RWPE2 (cell line): ENCODE data around the gene ZBTB17.
A peak's percentile ranks its signal among the peaks of the same experiment; 100 is the strongest.

Source experiments
- ATAC-seq: fragments of 200-7000 bp; cut with Tn5 transposase; 3 replicates; pipeline ENCODE4 v1.9.1; 2021; ENCODE audit warnings: low read depth
- DNase-seq: peaks from one replicate; pipeline ENCODE4 v3.0.0-alpha.2; 2020; ENCODE audit warnings: low spot score
- H3K27ac ChIP-seq: fragments of 450-650 bp; 2 replicates; pipeline ENCODE4 v1.5.1; 2017; ENCODE audit warnings: mild to moderate bottlenecking; ENCODE audit not compliant: poor library complexity, severe bottlenecking
- H3K27me3 ChIP-seq: fragments of 250-450 bp; sonication (Bioruptor Pico); 2 replicates; pipeline ENCODE4 v1.5.1; 2021; ENCODE audit warnings: mild to moderate bottlenecking, moderate library complexity; ENCODE audit not compliant: insufficient read depth, poor library complexity, severe bottlenecking
- H3K36me3 ChIP-seq: fragments of 250-450 bp; sonication (Bioruptor Pico); 2 replicates; pipeline ENCODE4 v1.5.1; 2020; ENCODE audit warnings: low read depth, mild to moderate bottlenecking, moderate library complexity
- H3K4me1 ChIP-seq: fragments of 250-450 bp; sonication (Bioruptor Pico); 2 replicates; pipeline ENCODE4 v1.5.1; 2021; ENCODE audit warnings: mild to moderate bottlenecking, moderate library complexity; ENCODE audit not compliant: insufficient read depth, poor library complexity, severe bottlenecking
- H3K4me3 ChIP-seq: fragments of 250-450 bp; sonication (Bioruptor Pico); 2 replicates; pipeline ENCODE4 v1.5.1; 2021; ENCODE audit warnings: mild to moderate bottlenecking, moderate library complexity; ENCODE audit not compliant: severe bottlenecking
- H3K9me3 ChIP-seq: fragments of 250-450 bp; sonication (Bioruptor Pico); 2 replicates; pipeline ENCODE4 v1.5.1; 2021; ENCODE audit warnings: mild to moderate bottlenecking, moderate library complexity; ENCODE audit not compliant: severe bottlenecking
- TF ChIP-seq, protein P1 (sequence below): fragments of 450-650 bp; IDR thresholded peaks from one replicate; pipeline ENCODE4 v1.5.1; 2017; ENCODE audit warnings: mild to moderate bottlenecking, moderate library complexity; ENCODE audit not compliant: poor library complexity, severe bottlenecking

The ZBTB17 gene

DNA sequence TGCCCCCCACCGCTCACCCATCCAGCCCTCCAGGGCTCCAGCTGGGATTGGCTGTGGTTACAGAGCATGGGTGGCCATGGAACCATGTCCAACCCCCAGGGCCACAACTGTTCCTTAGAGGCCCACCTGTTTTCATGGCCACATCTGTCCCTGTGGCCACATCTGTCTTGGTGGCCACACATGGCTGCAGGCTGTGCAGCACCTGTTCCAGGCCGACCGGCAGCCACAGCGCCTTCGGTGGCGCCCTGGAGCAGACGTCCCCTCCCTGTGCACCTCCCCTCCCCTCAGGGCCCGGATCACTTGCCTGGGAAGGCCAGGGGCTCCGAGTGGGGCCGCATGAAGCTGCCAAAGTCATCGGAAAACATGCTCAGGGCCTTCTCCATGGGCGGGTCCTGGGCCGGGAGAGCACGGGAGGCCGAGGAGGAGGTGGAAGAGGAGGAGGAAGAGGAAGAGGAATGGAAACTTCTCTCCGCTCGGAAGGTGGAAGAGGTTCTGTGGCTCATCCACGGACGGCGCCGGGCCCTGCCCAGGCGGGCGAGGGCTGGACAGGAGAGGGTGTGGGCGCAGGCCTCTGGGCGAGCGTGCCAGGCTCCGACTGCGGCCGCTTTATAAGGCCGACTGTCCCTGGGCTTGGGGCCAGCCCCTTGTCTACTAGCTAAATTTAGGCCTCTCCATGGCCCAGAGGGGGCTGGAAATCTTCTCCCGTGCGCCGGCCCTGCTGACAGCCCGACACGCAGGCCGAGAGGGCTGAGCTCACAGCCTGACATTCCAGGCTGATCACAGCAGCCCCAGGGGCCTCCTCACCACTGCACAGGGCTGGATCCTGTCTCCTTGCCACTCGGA is 41.8 kb upstream of the ZBTB17 start, which contains the start of gene HSPB7:
Gene HSPB7 (minus strand): TSS at position 583 of the 843 bp plus-strand sequence. CDS start 80 bp downstream, at position 503.
- peaks cover 3% of the 10 kb centered on the region for H3K9me3 ChIP-seq
- H3K36me3 ChIP-seq, result no peaks in the 10 kb centered on the region
- no peak within 1 kb of the TSS for H3K4me3 ChIP-seq
- ATAC-seq, result no peak
- H3K4me1 ChIP-seq, result peaks cover 6% of the 10 kb centered on the region
- H3K27me3 ChIP-seq, result no peaks in the 10 kb centered on the region
- TF ChIP-seq, protein P1, sequence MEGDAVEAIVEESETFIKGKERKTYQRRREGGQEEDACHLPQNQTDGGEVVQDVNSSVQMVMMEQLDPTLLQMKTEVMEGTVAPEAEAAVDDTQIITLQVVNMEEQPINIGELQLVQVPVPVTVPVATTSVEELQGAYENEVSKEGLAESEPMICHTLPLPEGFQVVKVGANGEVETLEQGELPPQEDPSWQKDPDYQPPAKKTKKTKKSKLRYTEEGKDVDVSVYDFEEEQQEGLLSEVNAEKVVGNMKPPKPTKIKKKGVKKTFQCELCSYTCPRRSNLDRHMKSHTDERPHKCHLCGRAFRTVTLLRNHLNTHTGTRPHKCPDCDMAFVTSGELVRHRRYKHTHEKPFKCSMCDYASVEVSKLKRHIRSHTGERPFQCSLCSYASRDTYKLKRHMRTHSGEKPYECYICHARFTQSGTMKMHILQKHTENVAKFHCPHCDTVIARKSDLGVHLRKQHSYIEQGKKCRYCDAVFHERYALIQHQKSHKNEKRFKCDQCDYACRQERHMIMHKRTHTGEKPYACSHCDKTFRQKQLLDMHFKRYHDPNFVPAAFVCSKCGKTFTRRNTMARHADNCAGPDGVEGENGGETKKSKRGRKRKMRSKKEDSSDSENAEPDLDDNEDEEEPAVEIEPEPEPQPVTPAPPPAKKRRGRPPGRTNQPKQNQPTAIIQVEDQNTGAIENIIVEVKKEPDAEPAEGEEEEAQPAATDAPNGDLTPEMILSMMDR, result no peak
- DNase-seq, result no peak
- no peak within 1 kb of the TSS for H3K27ac ChIP-seq

DNA sequence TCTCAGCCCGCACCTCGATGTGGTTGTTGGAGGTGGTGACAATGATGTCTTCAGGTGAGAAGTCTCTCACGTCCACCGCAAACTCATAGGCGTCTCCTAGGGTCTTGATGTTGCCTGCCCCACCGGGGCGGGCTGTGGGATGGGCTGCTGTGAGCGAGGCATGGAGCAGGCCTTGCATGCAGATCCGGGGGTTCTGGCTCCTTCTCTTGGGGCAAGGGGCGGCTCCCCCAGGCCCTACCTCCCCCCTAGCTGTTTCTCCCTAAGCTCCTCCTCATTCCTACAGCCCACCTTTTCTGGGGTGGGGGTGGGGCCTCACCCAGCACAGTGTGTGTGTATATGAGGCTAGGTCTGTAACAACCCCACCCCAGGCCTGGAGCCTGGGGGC is 41.2 kb upstream of the ZBTB17 start:
- H3K27me3 ChIP-seq, result no peaks in the 10 kb centered on the region

DNA sequence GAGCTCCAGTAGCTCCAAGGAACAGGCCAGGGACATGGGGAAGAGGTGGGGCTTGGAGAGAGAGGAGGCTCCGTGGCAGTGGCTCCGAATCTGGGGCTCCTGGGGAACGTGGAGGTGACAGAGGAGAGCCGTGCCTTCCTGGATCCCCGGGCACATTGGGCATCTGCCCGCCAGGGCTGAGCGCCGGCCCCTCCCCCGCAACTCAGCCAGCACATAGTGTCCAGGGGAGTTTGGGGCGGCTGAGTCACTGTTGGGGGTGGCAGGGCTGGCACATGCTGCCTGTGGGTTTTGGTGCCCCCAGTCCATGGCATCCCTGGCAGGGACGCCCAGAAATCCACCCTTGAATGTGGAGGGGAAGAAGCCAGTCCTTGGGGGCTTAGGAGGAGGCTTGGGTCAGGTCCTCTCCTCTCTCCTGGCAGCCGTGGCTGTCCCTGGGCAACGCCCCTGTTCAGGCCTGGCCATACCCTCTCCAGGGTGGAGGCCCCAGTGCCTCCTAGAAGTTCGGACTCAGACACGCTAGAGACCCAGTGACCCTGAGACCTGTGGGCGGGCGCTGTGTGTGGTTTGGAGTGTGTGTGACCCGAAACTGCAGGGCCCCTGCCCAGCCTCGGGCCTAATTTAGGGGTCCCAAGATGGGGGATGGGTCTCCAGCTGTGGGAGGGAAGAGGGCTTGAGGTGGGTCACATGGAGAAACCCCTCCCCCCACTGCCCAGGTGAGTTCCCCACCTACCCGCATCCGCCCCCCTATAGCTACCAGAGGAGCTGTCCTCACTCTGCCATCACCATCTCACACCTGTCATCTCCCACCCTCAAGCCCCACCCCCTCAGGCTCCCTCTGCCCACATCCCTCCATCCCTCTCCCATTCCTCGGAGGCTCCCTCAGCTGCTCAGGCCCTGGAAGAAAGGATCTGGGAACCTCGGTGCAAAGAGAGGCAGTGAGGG is 40.3 kb upstream of the ZBTB17 start:
- TF ChIP-seq, protein P1, result no peak
- Histone ChIP-seq H3K36me3 (no peaks in the 10 kb centered on the region), H3K4me3 (no peak overlapping the region), H3K9me3 (peaks cover 3% of the 10 kb centered on the region), H3K27me3 (no peaks in the 10 kb centered on the region), H3K4me1 (peaks cover 6% of the 10 kb centered on the region), H3K27ac (no peak overlapping the region)
- no peak for DNase-seq
- peak; percentile 13; the same call in 1 of the 3 replicates for ATAC-seq

More for the DNA sequence above, 41.2 kb upstream of the ZBTB17 start:
- Histone ChIP-seq H3K9me3 (peaks cover 3% of the 10 kb centered on the region), H3K4me3 (no peak overlapping the region), H3K27ac (no peak overlapping the region), H3K36me3 (no peaks in the 10 kb centered on the region), H3K4me1 (peaks cover 6% of the 10 kb centered on the region)
- ATAC-seq (no peak), DNase-seq (no peak)
- TF ChIP-seq, protein P1, result no peak

DNA sequence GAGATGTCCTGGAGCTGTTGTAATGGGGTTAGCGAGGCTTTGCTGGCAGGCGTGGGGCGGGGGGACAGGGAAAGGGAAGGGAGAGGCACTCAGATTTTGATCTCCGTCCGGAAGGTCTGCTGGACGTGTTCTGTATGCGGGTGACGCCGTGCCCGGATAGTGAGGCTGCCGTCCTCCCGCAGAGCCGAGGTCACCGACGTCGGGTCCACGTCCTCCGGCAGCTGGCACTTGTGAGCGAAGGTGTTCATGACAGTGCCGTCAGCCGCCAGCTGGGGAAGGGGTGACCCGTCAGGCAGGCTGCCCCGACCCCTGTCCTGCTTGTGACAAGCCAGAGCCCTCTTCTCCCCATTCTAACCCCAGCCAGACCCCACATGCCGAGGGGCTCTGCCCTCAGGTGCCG is 39.6 kb upstream of the ZBTB17 start:
- no peaks in the 10 kb centered on the region for H3K27me3 ChIP-seq
- peaks cover 3% of the 10 kb centered on the region for H3K9me3 ChIP-seq
- ATAC-seq (no peak), DNase-seq (no peak)
- H3K4me1 ChIP-seq, result peaks cover 6% of the 10 kb centered on the region
- H3K4me3 ChIP-seq, result no peak overlapping the region
- H3K36me3 ChIP-seq, result no peaks in the 10 kb centered on the region
- H3K27ac ChIP-seq, result no peak overlapping the region
- TF ChIP-seq, protein P1, result no peak
